CD14-positive monocyte (primary cell): Measurements from ENCODE around the gene NTRK2. TPM values are rescaled to one million over a fixed set of nuclear protein-coding genes. Genes with fewer than 3 reads are reported as not detected.

Source experiments
- DNase-seq, 3 donors: peaks; one replicate each; pipeline ENCODE4 v3.0.0-alpha.2; 2011 to 2022
- H2AFZ ChIP-seq: 2 replicates; pipeline ENCODE4 v1.6.0; 2012; ENCODE audit warnings: mild to moderate bottlenecking, low read depth, low read length, inconsistent platforms; ENCODE audit not compliant: insufficient read depth, poor library complexity, severe bottlenecking
- H3K27ac ChIP-seq, 2 donors: 1 replicate in 1 of 2; 2 replicates in 1 of 2; pipeline ENCODE4 v1.5.1; 2012 to 2013; ENCODE audit warnings: low read length in 2 of 2, control low read depth in 1 of 2, inconsistent platforms in 1 of 2, low read depth in 1 of 2, mild to moderate bottlenecking in 1 of 2
- H3K27me3 ChIP-seq, 2 donors: one replicate each; pipeline versions ENCODE4 v1.6.0 to v1.6.1; 2011 to 2013; ENCODE audit warnings: low read length in 2 of 2; ENCODE audit not compliant: control insufficient read depth in 2 of 2, insufficient read depth in 2 of 2
- H3K36me3 ChIP-seq, 2 donors: replicated peaks in 1 of 2; 1 replicate in 1 of 2; 2 replicates in 1 of 2; pipeline versions ENCODE4 v1.5.1 to v1.6.1; 2012 to 2013; ENCODE audit warnings: low read length in 2 of 2, control low read depth in 1 of 2, inconsistent platforms in 1 of 2, mild to moderate bottlenecking in 1 of 2; ENCODE audit not compliant: insufficient read depth in 2 of 2, control insufficient read depth in 1 of 2
- H3K4me1 ChIP-seq, 2 donors: 1 replicate in 1 of 2; 2 replicates in 1 of 2; pipeline versions ENCODE4 v1.5.1 to v1.6.1; 2012 to 2013; ENCODE audit warnings: low read length in 2 of 2, control low read depth in 1 of 2, inconsistent platforms in 1 of 2, mild to moderate bottlenecking in 1 of 2, moderate library complexity in 1 of 2; ENCODE audit not compliant: insufficient read depth in 2 of 2, control insufficient read depth in 1 of 2
- H3K4me2 ChIP-seq: replicated peaks from 2 replicates; pipeline ENCODE3; 2012; ENCODE audit warnings: low read length, moderate library complexity, mild to moderate bottlenecking; ENCODE audit not compliant: poor library complexity, severe bottlenecking; ENCODE audit errors: extremely low read depth
- H3K4me3 ChIP-seq, 3 experiments: fragments of 200-600 bp in 1 of 3; sonication (generic) in 1 of 3; replicated peaks in 1 of 3; 1 replicate in 2 of 3; 2 replicates in 1 of 3; pipeline ENCODE4 v1.5.1; 2011 to 2013; ENCODE audit warnings: low read length in 3 of 3, mild to moderate bottlenecking in 3 of 3, control low read depth in 2 of 3, low read depth in 2 of 3, inconsistent platforms in 1 of 3, moderate library complexity in 1 of 3
- H3K79me2 ChIP-seq: 2 replicates; pipeline ENCODE4 v1.6.0; 2012; ENCODE audit warnings: mild to moderate bottlenecking, control low read depth, inconsistent platforms, low read length, moderate library complexity; ENCODE audit not compliant: insufficient read depth
- H3K9ac ChIP-seq: 2 replicates; pipeline ENCODE4 v1.6.0; 2017; ENCODE audit warnings: low read length, mild to moderate bottlenecking; ENCODE audit not compliant: insufficient read depth, poor library complexity, severe bottlenecking
- H3K9me3 ChIP-seq, 2 donors: replicated peaks in 1 of 2; 1 replicate in 1 of 2; 2 replicates in 1 of 2; pipeline versions ENCODE4 v1.5.1 to v1.6.1; 2012 to 2013; ENCODE audit warnings: low read length in 2 of 2, control low read depth in 1 of 2; ENCODE audit not compliant: control insufficient read depth in 1 of 2, insufficient read depth in 1 of 2
- H4K20me1 ChIP-seq: 2 replicates; pipeline ENCODE4 v1.6.0; 2012; ENCODE audit warnings: mild to moderate bottlenecking, low read length, control low read depth, moderate library complexity; ENCODE audit not compliant: insufficient read depth
- H3K27ac Mint-ChIP-seq, 7 donors: one replicate each; pipeline ENCODE4 v1.8.0; 2020; ENCODE audit warnings: mild to moderate bottlenecking in 7 of 7, mixed read lengths in 7 of 7, moderate library complexity in 6 of 7, inconsistent platforms in 2 of 7
- H3K27me3 Mint-ChIP-seq, 3 donors: one replicate each; pipeline ENCODE4 v1.8.0; 2021 to 2022; ENCODE audit warnings: low read depth in 3 of 3, mild to moderate bottlenecking in 3 of 3, mixed read lengths in 3 of 3, moderate library complexity in 3 of 3, inconsistent platforms in 1 of 3
- H3K36me3 Mint-ChIP-seq, 2 donors: one replicate each; pipeline ENCODE4 v1.8.0; 2020; ENCODE audit warnings: mixed read lengths in 2 of 2, inconsistent platforms in 1 of 2, mild to moderate bottlenecking in 1 of 2
- H3K4me1 Mint-ChIP-seq: one replicate; pipeline ENCODE4 v1.8.0; 2020; ENCODE audit warnings: mild to moderate bottlenecking, mixed read lengths
- H3K4me3 Mint-ChIP-seq, 2 donors: one replicate each; pipeline ENCODE4 v1.8.0; 2020; ENCODE audit warnings: mild to moderate bottlenecking in 2 of 2, mixed read lengths in 2 of 2, moderate library complexity in 1 of 2
- H3K9me3 Mint-ChIP-seq, 7 donors: one replicate each; pipeline ENCODE4 v1.8.0; 2020 to 2022; ENCODE audit warnings: mixed read lengths in 7 of 7, mild to moderate bottlenecking in 6 of 7, moderate library complexity in 6 of 7, inconsistent platforms in 2 of 7
- CTCF ChIP-seq: fragments of 200-600 bp; IDR thresholded peaks from one replicate; pipeline ENCODE4 v1.8.0; 2022; ENCODE audit warnings: antibody characterized with exemption, mild to moderate bottlenecking
- WGBS: methylation state at CpG from one replicate; pipeline ENCODE4 v1.1.5; 2013; ENCODE audit warnings: missing lambda C conversion rate; ENCODE audit not compliant: insufficient coverage; 5-methylcytosine and 5-hydroxymethylcytosine counted together
- intact Hi-C, 2 donors: fragments of 100-400 bp; cut with micrococcal nuclease; formaldehyde crosslinking; loops; one replicate each; pipeline versions ENCODE4 v1.15.0 to v1.15.1; 2023
- polyA plus RNA-seq, 3 donors: library from polyadenylated mRNA; depleted of rRNA in 1 of 3; unstranded in 2 of 3; stranded (reverse) in 1 of 3; fragments of 300-500 nt in 2 of 3; fragments of >200 nt in 1 of 3; fragmentation: Illumina TruSeq in 2 of 3; gene quantifications; 1 replicate in 2 of 3; 2 replicates in 1 of 3; pipeline ENCODE4 v1.2.3, GENCODE V29; 2012 to 2021

Gene NTRK2
- polyA plus RNA-seq, 3 donors, result not detected

- no peak for TF ChIP-seq CTCF
- Histone ChIP-seq H3K9me3 (peaks cover 0 to 17% of the 10 kb centered on the region in 2 donors), H3K27me3 (peaks cover 41 to 80% of the 10 kb centered on the region in 2 donors), H3K9ac (no peak overlapping the region), H2AFZ (no peak overlapping the region), H3K4me3 (no peak overlapping the region), H3K27ac (no peak overlapping the region), H3K4me1 (peaks cover 0 to 2% of the 10 kb centered on the region in 2 donors), H4K20me1 (no peaks in the 10 kb centered on the region), H3K36me3 (no peaks in the 10 kb centered on the region), H3K79me2 (no peaks in the 10 kb centered on the region), H3K4me2 (no peak overlapping the region)
- peaks cover 0 to 17% (median 3%) of the 10 kb centered on the region in 7 donors for H3K9me3 Mint-ChIP-seq
- H3K36me3 Mint-ChIP-seq, result no peaks in the 10 kb centered on the region
- intact Hi-C loops, result loop anchor here in 1 of 2 donors (10.0 kb wide), 1 partner anchor 56 kb away; no protein-coding TSS in a partner anchor
- peaks cover 57 to 70% (median 58%) of the 10 kb centered on the region in 3 donors for H3K27me3 Mint-ChIP-seq
- peak overlapping the region in 1 of 2 donors; percentile 80 for H3K4me3 Mint-ChIP-seq
- WGBS, result 4% methylated on average over 58 of the region's 67 CpGs
- no peak for DNase-seq
- H3K27ac Mint-ChIP-seq, result no peak overlapping the region
- peaks cover 13% of the 10 kb centered on the region for H3K4me1 Mint-ChIP-seq
Measured at GRCh38 chr9:84670138-84671041, 861 bp downstream of the NTRK2 start.

GRCh38 chr9:84671586-84672521, 2.3 kb downstream of the NTRK2 start:
- peak overlapping the region in 1 of 2 donors; percentile 80 for H3K4me3 Mint-ChIP-seq
- Histone ChIP-seq H3K4me1 (peaks cover 0 to 2% of the 10 kb centered on the region in 2 donors), H3K4me3 (no peak overlapping the region), H3K4me2 (no peak overlapping the region), H3K79me2 (no peaks in the 10 kb centered on the region), H3K36me3 (no peaks in the 10 kb centered on the region), H3K9me3 (peaks cover 0 to 17% of the 10 kb centered on the region in 2 donors), H3K27ac (no peak overlapping the region), H3K27me3 (peaks cover 37 to 67% of the 10 kb centered on the region in 2 donors), H3K9ac (no peak overlapping the region), H4K20me1 (no peaks in the 10 kb centered on the region), H2AFZ (no peak overlapping the region)
- 100% methylated on average over 3 of the region's 9 CpGs for WGBS
- no peaks in the 10 kb centered on the region for H3K36me3 Mint-ChIP-seq
- no peak for TF ChIP-seq CTCF
- H3K27ac Mint-ChIP-seq, result no peak overlapping the region
- intact Hi-C loops, result loop anchor here in 1 of 2 donors (10.0 kb wide), 1 partner anchor 57 kb away; no protein-coding TSS in a partner anchor
- H3K4me1 Mint-ChIP-seq, result peaks cover 13% of the 10 kb centered on the region
- H3K27me3 Mint-ChIP-seq, result peaks cover 48 to 60% (median 49%) of the 10 kb centered on the region in 3 donors
- peaks cover 0 to 17% (median 2%) of the 10 kb centered on the region in 7 donors for H3K9me3 Mint-ChIP-seq
- DNase-seq, result no peak
